Stimulated activated CD4-positive, alpha-beta T cell treated with anti-CD3 and anti-CD28 coated beads, Interleukin-4, amount 100 ng/mL, for 1 hour (primary cell): ENCODE measurements around the gene TBC1D5.

Experiments
- DNase-seq: peaks from one replicate; pipeline ENCODE4 v3.0.0-alpha.2; 2020

The TBC1D5 gene

DNA sequence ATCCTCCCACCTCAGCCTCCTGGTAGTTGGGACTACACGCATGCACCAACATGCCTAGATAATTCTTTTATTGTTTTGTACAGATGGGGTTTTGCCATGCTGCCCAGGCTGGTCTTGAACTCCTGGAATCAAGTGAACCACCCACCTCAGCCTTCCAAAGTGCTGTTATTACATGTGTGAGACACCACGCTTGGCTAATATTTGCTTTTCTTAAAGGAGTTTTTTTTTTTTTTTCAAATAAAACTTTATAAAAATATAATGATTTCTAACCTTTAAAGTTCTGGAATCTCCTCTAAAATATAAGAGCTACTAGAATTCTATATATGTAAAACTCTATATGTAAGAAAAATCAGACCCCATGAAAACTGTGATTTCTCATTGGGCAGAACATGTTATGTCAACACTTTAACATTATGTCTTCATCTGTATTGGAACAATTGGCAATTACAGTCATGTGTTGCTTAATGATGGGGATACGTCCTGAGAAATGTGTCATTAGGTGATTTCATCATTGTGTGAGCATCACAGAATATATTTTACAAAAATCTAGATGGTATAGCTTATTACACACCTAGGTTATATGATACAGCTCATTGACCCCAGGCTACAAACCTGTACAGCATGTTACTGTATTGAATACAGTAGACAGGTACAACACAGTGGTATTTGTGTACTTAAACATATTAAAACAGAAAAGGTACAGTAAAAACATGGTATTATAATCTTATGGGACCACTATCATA, 480.6 kb downstream of the TBC1D5 start:
- DNase-seq, result no peak

DNA sequence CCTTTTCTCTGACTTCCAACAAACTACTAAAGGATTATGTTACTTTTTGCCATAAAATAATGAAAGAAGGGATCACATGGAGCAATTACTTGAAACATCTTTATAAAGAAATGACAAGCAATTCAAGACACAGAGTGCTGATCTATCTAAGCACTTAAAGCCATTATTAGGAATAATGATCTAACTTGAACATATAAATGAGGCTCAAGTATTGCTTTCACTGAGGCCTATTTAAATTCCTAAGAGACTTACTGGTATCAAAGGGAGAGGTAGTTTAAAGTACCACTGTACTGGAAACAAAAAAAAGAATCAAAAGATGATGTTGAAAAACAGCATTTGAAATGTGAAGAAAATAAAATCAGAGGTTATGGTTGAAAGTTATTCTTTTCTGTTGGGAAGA, 482.2 kb downstream of the TBC1D5 start:
- DNase-seq, result no peak

DNA sequence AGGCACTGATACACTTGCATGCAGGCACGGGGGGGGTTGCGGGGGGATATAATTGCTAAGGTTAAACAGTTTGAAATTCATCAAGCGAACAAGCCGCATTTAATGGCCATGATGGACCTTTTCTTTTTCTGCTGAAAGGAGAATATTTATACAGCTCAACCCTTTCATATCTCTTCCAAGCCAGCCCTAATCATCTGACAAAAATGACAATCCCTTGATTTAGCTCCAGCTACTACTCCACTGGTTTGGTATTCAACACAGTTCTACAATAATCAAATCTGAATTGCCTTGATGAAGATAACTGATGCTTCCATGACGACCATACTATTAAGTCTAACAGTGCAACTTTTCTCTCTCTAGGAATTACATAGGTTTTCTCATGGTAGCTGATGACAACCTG, 482.7 kb downstream of the TBC1D5 start:
- DNase-seq, result no peak

DNA sequence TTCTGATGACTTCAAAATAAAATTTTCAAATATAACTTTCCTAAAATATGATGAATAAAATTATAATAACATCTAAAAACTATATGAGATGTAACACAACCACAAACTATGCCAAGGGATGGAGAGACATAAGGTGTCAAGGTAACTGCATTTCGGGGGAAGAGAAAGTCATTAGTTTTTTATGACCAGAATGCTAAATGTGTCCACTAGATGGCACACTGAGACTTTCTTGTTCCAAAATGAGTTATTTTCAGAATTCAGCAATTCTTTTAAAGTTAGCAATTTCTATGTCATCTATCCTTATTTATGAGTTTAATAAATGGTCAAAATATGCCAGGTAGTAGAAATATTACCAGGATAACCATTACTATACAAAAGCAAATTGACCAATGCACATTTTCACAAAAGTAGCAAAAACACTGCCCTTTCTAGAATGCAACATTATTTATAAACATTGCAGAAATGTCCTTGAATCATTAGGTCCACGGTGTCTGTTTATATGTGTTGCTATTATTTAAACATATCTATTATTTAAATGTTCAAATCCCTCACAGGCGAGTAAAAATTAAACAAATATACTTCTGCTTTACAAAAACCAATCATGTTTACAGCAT, 483.5 kb downstream of the TBC1D5 start:
- no peak for DNase-seq

DNA sequence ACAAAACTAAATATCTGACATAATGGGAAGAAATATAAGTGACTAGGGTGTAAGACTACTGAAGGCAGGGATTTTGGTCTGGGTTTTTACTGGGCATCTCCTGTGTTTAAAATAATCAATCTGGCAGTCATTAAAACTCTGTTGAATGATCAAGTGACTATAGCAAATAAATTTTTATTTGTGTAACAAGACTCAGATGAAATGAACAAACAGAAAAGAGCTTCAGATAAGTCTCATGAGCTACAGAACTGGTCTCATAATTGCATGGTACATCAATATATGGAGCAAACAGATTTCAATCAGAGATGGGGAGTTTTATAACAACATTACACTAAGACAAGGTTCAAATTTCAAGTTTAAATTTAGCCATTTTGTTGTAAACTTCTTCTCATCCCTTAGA, 485.2 kb downstream of the TBC1D5 start:
- DNase-seq, result no peak

DNA sequence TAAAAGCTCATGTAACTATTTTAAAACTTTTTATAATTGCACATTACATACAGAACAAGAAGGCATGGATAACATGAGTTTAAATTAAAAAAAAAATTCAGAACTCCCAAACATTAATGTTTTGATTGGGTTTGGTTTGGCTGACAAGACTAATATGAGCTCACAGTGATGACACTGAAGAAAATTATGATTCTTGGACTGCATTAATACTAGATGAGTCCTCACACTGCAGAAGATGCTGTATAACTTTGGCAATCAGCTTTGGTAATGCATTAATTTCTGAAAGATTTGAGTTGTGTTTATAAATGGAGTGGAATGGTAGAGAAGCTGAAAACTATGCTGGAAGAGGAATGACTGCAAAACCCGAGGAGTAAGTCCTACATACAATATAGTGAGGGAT, 498.8 kb downstream of the TBC1D5 start:
- no peak for DNase-seq

DNA sequence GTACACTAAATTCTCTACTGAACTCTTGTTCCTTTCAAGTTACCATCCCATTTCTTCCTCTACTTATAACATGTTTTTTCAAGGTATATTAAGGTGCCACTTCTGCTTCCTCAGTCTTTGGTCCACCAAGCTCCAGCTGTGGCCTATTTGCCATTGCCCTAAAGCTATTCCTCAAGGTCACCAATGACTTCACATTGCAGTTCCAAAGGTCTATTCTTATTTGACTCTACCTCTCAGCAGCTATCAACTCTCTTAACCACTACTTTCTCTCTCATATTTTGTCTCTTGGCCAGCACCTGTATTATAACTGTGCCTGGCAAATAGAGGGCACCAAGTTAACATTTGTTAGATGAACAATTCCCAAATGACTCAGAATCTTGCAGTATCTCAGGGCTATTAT, 503.0 kb downstream of the TBC1D5 start:
- DNase-seq, result no peak

DNA sequence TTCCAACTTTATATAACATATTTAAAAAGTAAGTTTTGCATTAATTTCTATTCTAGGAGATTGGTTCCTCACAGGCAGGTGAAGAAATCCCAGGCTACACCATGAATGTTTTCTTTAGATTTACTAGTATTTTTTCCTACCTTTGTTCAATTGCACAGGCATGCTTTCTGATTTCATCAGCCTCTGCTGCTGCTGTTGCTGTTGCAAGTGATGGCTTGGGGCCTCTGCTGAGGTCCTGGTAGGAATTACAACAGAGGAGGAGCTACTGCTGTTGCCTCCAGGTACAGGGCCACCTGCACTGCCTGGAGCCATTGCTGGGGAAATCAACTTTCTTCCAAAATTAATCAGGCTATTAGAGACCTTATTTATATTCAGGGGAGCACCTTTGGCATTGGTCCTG, 504.4 kb downstream of the TBC1D5 start:
- no peak for DNase-seq

DNA sequence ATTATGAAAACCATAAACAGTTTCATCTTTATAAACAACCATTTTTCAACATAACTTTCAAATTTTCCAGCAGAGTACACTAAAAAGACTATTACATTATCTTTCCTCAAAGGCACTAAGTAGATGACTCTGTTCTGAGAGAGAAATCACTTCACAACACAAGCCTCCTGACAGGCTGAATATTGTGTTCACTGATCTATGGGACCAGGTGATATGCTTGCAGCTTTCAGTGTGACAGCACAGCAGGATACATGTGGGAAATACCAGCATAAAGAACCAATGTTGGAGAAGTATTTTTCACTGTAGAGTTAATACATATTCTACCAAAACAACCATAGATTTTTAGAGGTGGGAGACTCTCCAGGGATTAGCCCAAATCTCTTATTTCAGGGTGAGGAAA, 507.1 kb downstream of the TBC1D5 start:
- no peak for DNase-seq

DNA sequence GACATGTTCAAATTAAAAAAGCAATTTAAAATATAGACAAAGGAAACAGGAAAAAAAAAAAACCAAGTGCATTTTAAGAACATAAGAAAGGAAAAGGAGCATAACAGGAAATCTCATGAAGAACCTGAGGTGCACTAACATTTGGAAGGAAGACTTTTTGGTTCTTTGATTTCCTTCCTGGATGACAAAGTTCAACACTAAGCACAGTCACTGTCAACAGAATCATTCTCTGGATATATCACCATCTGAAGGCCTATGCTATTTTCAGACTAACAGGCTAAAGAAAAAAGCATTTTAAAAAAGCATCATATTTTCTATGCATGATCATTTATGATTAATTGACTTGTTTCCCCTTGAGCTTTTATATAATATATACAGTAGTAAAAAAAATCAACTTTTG, 508.0 kb downstream of the TBC1D5 start:
- DNase-seq, result no peak

DNA sequence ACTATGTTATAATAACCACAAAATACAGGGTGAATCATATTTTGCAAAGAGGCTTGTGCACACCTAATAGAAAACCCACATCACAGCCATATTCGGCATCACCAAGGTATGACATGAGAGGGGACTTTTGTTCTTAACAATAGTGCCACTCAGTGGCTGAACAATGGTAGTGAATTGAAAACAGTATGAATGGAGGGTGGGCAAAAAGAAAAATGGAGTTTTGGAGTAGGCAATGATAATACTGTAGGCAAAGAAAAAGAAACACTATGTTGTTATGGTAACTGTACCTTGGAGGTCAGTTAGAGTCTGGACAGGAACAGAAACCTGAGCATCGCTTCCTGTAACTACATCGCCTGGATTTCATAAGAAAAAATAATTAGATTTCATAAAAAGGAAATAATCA, 509.0 kb downstream of the TBC1D5 start:
- DNase-seq, result no peak

DNA sequence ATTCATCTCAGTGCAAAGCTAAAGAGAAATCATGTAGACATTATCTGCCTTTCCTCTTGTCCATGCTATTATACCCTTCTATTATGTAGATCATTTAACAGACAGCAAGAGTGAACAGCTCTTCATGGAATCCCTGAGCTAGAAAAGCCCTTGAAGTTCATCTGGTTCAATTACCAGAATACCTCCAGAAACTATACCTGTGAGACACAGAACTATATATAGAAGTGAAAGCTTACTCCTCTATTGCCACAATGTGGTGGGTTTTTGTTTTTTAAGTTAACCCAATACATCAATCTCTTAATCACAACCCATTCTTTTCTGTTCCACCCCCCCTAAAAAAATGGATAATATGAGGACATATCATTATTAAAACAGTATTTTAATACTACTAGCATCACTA, 510.0 kb downstream of the TBC1D5 start:
- DNase-seq, result no peak

DNA sequence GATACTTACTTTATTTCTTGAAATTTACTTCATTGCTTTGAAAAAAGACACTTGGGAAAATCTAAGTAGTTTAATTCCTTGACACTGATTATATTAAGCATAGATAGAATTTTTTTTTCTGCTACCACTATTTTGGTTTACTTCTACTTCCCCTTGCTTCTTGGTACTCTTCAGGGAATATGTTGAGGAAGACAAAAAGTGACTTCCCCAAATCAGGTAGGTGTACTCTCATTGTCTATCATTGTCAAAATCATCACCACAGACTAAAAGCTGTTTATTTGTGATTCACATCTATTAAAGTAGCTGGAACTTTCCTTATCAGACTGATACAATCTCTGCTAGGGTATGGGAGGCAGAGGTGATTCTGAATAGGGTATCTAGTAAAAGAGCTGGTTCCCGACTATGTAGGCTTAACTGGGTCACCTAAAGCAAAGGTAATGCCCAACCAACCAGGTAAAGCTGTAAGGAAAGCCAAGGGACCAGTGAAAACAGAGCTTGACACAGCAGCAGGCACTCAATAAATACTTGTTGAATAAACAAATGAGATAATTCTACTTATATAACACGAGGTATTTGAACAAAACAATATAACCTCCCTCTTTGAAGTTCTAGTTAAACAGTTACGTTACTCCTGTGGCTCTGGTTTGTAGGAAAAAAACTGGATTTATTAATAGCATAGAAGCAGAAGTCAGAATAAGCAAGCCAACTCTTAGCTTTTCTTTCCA, 510.7 kb downstream of the TBC1D5 start:
- no peak for DNase-seq

DNA sequence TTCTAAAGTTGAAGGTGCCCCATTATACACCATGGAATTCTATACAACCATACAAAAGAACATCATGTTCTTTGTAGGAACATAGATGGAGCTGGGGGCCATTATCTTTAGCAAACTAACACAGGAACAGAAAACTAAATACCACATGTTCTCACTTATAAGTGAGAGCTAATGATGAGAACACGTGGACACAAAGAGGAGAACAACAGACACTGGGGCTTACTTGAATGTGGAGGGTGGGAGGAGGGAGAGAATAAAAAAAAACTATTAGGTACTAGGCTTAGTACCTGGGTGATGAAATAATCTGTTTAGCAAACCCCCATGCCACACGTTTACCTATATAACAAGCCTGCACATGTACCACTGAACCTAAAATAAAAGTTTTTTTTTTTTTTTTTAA, 515.0 kb downstream of the TBC1D5 start:
- no peak for DNase-seq

DNA sequence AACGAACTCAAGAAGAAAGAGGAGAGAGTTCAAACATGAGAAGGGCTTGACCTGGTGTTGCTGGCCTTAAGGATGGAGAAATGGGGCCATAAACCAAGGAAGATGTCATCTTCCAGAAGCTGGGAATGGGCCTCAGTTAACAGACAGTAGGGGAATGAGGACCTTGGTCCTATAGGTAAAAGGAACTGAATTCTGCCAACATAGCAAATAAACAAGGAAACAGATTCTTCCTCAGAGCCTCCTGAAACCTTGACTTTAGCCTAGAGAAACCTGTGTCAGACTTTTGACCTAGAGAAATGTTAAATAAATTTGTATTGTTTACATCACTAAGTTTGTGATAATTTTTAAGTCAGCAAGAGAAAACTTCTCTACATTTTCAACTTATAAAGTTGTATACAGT, 520.9 kb downstream of the TBC1D5 start:
- no peak for DNase-seq

DNA sequence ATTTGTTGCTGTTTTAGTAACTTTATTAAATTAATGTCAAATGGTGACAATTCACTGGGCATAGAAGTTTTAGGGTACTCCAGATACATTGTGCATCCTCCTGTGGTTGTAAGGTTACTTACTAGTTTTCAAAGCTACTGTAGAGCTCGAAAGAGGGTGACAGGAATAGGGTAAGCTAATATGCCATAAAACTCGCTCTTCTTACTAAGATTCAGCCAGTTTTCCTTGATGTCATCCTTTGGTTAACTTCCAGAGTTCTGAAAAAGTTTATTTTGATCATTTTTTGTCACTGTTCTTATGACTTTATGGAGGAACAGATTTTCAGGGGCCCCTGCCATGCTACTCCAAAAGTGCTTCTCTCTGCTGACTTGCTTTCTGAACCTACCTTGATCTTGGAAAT, 522.8 kb downstream of the TBC1D5 start:
- no peak for DNase-seq

DNA sequence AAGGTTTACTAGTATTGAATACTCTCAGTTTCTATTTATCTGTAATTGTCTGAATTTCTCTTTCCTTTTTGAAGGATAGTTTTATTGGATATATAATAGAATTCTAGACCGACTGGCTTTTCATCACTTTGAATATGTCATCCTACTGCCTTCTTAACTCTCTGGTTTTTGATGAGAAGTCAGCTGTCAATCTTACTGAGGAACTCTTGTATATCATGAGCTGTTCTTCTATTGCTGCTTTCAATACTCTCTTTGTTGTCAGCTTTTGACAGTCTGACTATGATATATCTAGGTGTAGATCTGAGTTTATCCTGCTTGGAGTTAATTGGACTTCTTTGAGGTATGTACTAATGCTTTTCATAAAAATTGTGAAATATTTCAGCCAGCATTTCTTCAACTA, 523.8 kb downstream of the TBC1D5 start:
- DNase-seq, result no peak

DNA sequence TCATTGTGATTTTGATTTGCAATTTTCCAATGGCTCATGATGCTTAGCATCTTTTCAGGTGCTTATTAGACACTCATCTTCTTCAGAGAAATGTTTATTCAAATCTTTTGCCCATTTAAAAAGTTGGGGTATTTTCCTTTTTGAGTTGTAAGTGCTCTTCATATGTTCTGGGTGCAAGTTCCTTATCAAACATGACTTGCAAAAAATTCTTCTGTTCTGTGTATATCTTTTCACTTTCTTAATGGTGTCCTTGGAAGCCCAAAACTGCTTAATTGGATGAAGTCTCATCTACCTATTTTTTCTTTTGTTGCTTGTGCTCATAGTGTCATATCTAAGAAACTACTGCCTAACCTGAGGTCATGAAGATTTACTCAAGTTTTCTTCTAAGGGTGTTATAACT, 524.8 kb downstream of the TBC1D5 start:
- DNase-seq, result no peak

DNA sequence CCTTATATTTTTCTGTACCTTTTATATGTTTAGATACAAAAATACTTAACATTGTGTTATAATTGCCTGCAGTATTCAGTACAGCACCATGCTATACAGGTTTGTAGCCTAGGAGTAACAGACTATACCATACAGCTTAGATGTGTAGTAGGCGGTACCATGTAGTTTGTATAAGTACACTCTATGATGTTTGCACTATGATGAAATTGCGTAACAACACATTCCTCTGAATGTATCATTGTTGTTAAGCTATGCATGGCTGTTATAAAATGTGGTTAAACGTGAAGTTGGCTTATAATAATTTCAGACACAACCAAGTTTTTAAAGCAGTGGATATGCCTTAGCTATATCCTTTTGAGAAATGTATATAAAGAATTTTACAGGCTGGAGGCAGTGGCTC, 529.3 kb downstream of the TBC1D5 start:
- DNase-seq, result no peak

DNA sequence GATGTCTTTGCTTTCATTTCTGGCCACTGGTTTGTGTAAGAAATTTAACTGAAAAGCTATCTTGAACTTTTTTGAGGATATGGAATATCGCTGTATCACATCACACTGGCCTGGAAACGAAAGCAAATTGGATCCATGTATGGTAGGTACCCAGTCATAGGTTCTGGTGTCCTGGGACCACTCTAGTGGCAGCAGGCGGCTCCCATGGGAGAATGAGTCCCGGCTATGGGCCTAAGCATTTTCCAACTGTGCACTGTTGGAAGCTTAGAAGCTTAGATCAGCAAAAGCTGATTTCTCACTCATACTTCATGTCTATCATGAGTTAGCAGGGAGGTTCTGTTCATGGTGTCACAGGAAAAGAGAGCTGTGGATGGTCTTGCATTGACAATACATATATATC, 534.5 kb downstream of the TBC1D5 start:
- DNase-seq, result no peak

DNA sequence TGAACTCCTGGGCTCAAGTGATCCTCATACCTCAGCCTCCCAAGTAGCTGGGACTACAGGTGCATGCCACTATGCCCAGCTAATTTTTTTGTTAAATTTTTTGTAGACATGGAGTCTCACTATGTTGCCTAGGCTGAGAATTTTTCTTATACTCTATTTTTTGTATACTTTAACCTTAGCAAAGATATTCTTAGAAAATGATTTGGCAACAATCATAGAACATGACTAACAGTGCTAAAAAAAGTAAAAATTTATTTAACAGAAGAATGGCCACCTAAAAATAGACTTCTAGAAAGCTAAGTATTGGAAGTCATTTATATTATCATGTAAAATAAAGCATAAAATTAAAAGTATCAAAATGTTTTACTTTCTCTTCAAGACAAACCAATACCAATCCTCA, 535.4 kb downstream of the TBC1D5 start:
- no peak for DNase-seq

DNA sequence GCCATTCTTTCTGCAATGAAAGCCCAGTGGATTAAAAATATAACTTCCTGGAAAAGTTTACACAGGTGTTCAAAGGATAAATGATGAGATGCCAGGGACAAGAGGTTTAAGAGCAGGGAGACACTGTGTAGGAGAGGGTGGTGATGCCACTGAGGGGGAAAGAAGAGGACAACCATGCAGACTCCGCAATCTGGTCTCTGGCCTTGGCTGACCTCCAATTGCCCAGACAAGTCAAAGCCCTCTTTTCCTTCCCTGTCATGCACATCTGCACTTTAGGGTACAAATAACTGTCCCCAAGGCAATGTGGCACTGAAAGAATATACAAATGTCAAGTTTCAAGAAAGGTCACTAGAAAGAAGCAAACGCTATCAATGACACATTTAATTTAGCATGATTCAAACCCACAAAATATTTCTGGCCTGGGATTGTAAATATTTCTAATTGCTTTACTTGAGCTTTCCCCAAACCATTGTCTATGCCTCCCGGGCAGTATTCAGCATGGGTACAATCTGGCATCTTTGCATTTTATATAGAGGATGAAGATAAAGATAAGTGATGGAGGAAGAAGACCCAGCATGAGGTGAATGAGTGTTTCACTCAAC, 538.3 kb downstream of the TBC1D5 start:
- no peak for DNase-seq

DNA sequence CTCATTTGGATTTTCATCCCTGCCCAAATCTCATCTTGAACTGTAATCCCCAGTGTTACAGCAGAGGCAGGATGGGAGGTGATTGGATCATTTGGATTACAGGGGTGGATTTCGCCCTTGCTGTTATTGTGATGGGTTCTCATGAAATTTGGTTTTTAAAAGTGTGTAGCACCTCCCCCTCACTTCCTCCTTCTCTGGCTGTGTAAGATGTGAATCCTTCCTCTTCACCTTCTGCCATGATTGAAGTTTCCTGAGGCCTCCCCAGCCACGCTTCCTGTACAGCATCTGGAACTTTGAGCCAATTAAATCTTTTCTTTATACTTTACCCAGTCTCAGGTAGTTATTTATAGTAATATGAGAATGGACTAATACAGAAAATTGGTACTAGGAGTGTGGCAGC, 540.9 kb downstream of the TBC1D5 start:
- DNase-seq, result no peak
